Measurements from ENCODE around the gene MEP1B.
"Not testable (repeated sequence)": the region's sequence is repeated elsewhere in the genome, so short reads cannot be mapped to it uniquely, and the experiment has no call there.

Gene MEP1B

DNA sequence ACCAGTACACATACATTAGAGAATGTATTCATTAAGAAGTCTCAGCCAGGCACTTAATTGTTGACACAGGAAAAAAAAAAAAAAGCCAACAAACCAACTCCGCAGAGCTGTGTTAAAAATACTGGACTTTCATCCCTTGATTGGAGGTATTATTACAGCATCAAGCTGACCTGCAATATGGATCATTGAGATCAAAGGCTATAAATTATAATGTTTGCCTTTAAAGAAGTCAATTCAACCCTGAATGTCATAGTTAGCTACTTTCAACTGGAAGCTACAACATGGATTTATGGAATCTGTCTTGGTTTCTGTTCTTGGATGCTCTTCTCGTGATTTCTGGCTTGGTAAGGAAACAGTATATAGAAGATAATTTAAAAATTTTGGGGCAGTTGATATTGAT, at the start of gene MEP1B:
MEP1B (plus strand) TSS at position 250 of the 400 bp plus-strand sequence; CDS start at position 282, 32 bp downstream.
- Histone ChIP-seq H2AFZ (ENCODE audit: low read length, unreplicated experiment) (no peak within 1 kb of the TSS), H3K4me3 (ENCODE audit: low read depth, low read length) (no peak within 1 kb of the TSS), H3K27me3 (ENCODE audit: insufficient read depth, low read length) (peaks cover 23% of the 10 kb centered on the region), H3K27ac (ENCODE audit: low read depth, low read length) (no peak within 1 kb of the TSS), H3K36me3 (ENCODE audit: insufficient read depth, low read length) (no peaks in the 10 kb centered on the region), H3K4me1 (ENCODE audit: control insufficient read depth, insufficient read depth, low read length, unreplicated experiment) (no peaks in the 10 kb centered on the region), H3K79me2 (ENCODE audit: control insufficient read depth, insufficient read depth, low read length, unreplicated experiment) (no peaks in the 10 kb centered on the region)

DNA sequence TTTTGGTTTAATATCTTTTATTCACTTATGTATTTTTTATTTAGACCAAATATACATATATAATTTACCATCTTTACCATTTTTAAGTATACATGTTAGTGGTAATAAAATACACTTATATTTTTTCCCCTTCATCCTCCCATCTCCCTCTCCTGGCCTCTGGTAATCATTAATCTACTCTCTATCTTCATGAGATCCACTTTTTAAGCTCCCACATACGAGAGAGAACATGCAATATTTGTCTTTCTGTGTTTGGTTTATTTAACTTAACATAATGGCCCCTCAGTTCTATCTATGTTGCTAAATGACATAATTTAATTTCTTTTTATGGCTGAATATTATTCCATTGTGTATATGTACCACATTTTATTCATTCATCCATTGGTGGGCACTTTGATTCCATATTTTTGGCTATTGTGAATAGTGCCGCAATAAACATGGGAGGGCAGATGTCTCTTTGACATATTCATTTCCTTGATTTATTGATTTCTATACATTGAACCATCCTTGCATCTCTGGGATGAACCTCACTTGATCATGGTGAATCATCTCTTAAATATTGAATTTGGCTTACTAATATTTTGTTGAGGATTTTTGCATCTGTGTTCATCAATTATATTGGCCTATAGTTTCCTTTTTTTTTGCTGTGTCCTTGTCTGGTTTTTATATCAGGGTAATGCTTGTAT, 41.5 kb upstream of the MEP1B start:
- Histone ChIP-seq H3K79me2 (ENCODE audit: control insufficient read depth, insufficient read depth, low read length, unreplicated experiment) (no peaks in the 10 kb centered on the region), H3K4me3 (ENCODE audit: low read depth, low read length) (no peak overlapping the region), H2AFZ (ENCODE audit: low read length, unreplicated experiment) (no peak overlapping the region), H3K27me3 (ENCODE audit: insufficient read depth, low read length) (peaks cover 7% of the 10 kb centered on the region; the same call in 1 of the 2 replicates), H3K27ac (ENCODE audit: low read depth, low read length) (no peak overlapping the region), H3K36me3 (ENCODE audit: insufficient read depth, low read length) (no peaks in the 10 kb centered on the region), H3K4me1 (ENCODE audit: control insufficient read depth, insufficient read depth, low read length, unreplicated experiment) (no peaks in the 10 kb centered on the region)

DNA sequence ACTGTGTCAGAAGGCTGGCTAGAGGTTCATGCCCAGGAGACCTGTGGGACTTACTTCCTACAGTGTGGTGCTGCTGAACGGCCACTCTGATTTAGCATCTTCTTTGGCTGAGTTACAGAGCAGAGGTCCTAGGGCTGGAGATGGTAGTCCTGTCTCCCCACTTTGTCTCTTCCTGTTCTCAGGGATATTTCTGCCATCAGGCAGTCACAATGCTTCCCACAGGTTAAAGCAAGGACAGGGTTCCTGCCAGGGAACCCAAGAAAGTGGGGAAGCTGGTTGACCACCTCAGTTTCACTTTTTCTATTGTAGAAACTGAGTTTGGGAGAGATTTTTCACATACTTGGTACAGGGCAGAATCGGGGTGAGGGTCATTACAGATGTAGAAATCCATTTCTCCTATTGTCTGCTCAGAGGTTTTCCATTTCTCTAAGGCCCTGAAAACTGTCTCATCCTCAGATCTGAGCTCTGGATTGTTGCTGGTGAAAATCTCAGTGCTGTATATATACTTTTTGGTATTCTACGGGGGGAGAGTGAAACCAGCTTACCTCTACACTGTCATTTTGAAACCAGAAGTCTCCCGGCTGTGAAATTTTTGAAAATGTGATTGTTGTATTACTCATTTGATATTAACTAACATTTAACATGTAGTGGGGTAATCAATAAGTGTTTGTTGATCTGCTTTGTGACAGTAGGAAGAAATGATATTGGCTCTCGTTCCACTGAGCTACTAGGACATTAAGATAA, 37.0 kb upstream of the MEP1B start:
- Histone ChIP-seq H3K36me3 (ENCODE audit: insufficient read depth, low read length) (no peaks in the 10 kb centered on the region), H3K4me3 (ENCODE audit: low read depth, low read length) (no peak overlapping the region), H3K27ac (ENCODE audit: low read depth, low read length) (no peak overlapping the region), H3K4me1 (ENCODE audit: control insufficient read depth, insufficient read depth, low read length, unreplicated experiment) (no peaks in the 10 kb centered on the region), H3K79me2 (ENCODE audit: control insufficient read depth, insufficient read depth, low read length, unreplicated experiment) (no peaks in the 10 kb centered on the region), H3K27me3 (ENCODE audit: insufficient read depth, low read length) (peaks cover 7% of the 10 kb centered on the region; the same call in 1 of the 2 replicates), H2AFZ (ENCODE audit: low read length, unreplicated experiment) (no peak overlapping the region)

DNA sequence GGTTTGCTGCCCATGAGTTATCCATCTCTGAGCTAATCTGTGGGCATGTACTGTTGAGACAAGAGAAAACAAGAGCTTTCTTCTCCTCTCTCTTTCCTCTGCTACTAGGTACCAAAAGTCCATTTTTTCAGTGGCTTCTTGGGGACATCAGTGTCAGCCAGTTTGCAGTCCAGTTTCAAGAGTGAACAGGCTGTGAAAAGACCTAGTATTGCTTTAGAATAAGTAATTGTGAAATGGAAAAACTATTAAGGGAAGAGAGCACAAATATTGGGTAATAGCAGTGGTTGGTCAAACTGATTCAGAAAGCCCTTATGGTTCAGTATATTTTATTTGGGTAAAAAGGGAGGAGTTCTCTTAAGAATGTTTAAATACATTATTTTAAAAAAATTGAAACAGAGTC, 33.0 kb upstream of the MEP1B start:
- H3K27me3 ChIP-seq (ENCODE audit: insufficient read depth, low read length): peaks cover 5% of the 10 kb centered on the region; the same call in 1 of the 2 replicates
- no peaks in the 10 kb centered on the region for H3K36me3 ChIP-seq (ENCODE audit: insufficient read depth, low read length)
- no peak overlapping the region for H3K4me3 ChIP-seq (ENCODE audit: low read depth, low read length)

DNA sequence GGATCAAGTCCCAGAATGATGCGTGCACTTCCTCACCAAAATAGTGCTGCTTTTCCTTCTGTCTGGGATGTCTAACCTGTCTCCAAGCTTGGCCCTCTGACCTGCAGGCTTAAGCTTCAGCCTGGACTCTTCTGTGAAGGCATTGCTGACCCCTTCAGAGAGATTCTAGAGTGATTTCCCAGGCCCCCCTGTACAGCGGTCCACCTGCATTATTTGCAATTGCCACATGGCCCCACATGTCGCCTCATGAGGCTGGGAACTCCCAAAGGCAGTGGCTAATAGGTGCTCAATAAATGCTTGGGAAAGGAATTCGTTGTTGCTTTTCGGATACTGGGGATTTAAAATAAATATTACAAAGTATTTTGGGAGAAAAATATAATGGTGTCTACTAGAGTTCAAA, 32.3 kb upstream of the MEP1B start:
- Histone ChIP-seq H3K36me3 (ENCODE audit: insufficient read depth, low read length) (no peaks in the 10 kb centered on the region), H2AFZ (ENCODE audit: low read length, unreplicated experiment) (no peak overlapping the region), H3K4me3 (ENCODE audit: low read depth, low read length) (no peak overlapping the region), H3K4me1 (ENCODE audit: control insufficient read depth, insufficient read depth, low read length, unreplicated experiment) (no peaks in the 10 kb centered on the region), H3K27ac (ENCODE audit: low read depth, low read length) (no peak overlapping the region), H3K27me3 (ENCODE audit: insufficient read depth, low read length) (peaks cover 1% of the 10 kb centered on the region; the same call in 1 of the 2 replicates), H3K79me2 (ENCODE audit: control insufficient read depth, insufficient read depth, low read length, unreplicated experiment) (no peaks in the 10 kb centered on the region)

More for the DNA sequence above, 33.0 kb upstream of the MEP1B start:
- no peaks in the 10 kb centered on the region for H3K79me2 ChIP-seq (ENCODE audit: control insufficient read depth, insufficient read depth, low read length, unreplicated experiment)
- H3K27ac ChIP-seq (ENCODE audit: low read depth, low read length): no peak overlapping the region
- no peak overlapping the region for H2AFZ ChIP-seq (ENCODE audit: low read length, unreplicated experiment)
- no peaks in the 10 kb centered on the region for H3K4me1 ChIP-seq (ENCODE audit: control insufficient read depth, insufficient read depth, low read length, unreplicated experiment)

DNA sequence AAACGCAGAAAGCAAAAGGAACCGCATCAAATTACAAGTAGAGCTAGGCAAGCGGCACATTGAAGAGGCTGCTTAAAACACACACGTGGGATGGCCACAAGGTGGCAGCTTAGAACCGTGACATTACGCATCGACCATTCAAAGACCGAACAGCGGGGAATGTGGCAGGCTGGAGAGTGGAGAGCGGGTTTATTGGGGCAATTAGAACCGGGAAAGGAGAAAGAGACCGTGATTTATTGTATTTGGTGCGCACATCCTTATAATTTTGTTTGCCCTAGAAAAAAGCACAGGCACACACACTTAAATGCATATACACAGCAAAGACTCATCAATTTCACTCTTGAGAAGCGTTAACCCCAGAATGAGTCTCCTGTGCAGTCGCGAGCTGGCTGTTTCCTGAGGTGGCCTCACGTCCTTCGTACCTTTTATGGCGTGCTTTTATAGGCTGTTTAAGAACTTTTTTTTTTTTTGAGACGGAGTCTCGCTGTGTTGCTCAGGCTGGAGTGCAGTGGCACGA, 31.7 kb upstream of the MEP1B start:
- Histone ChIP-seq H3K27ac (ENCODE audit: low read depth, low read length) (no peak overlapping the region), H3K4me3 (ENCODE audit: low read depth, low read length) (peak overlapping the region; percentile 66), H3K4me1 (ENCODE audit: control insufficient read depth, insufficient read depth, low read length, unreplicated experiment) (no peaks in the 10 kb centered on the region), H2AFZ (ENCODE audit: low read length, unreplicated experiment) (no peak overlapping the region), H3K36me3 (ENCODE audit: insufficient read depth, low read length) (no peaks in the 10 kb centered on the region), H3K79me2 (ENCODE audit: control insufficient read depth, insufficient read depth, low read length, unreplicated experiment) (no peaks in the 10 kb centered on the region), H3K27me3 (ENCODE audit: insufficient read depth, low read length) (peaks cover 4% of the 10 kb centered on the region; the same call in 1 of the 2 replicates)

DNA sequence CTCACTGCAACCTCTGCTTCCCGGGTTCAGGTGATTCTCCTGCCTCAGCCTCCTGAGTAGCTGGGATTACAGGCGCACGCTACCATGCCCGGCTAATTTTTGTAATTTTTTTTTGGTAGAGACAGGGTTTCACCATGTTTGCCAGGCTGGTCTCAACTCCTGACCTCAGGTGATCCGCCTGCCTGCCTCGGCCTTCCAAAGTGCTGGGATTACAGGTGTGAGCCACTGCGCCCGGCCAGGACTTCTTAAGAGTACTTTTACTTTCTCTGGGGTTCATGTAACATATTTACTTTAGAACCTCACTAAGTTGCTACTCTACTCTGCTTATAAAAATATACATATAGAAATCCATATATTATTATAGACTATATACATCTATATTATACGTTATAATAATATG, 31.2 kb upstream of the MEP1B start:
- not testable (repeated sequence) for H3K36me3 ChIP-seq (ENCODE audit: insufficient read depth, low read length); H3K79me2 ChIP-seq (ENCODE audit: control insufficient read depth, insufficient read depth, low read length, unreplicated experiment); H2AFZ ChIP-seq (ENCODE audit: low read length, unreplicated experiment); H3K4me3 ChIP-seq (ENCODE audit: low read depth, low read length); H3K27ac ChIP-seq (ENCODE audit: low read depth, low read length); H3K4me1 ChIP-seq (ENCODE audit: control insufficient read depth, insufficient read depth, low read length, unreplicated experiment); H3K27me3 ChIP-seq (ENCODE audit: insufficient read depth, low read length)

DNA sequence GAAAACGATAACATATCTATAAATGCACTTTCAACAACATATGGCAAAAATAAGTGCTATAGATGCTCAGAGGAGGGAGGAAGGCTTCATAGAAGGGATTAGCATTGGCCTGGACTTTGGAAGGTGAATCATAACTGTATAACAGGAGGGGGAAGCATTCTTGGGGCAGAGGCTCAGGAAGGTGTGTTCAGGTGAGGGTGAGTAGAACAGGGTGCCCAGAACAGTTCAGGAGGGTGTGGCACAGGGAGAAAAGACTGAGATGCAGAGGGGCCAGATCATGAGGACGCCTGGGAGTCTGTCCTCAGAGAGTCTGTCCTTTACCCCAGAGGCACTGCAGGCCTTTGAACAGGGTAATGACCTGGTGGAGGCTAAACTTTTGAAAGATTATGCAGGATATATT, 29.3 kb upstream of the MEP1B start:
- Histone ChIP-seq H3K27ac (ENCODE audit: low read depth, low read length) (no peak overlapping the region), H3K36me3 (ENCODE audit: insufficient read depth, low read length) (no peaks in the 10 kb centered on the region), H3K27me3 (ENCODE audit: insufficient read depth, low read length) (peaks cover 19% of the 10 kb centered on the region), H3K4me1 (ENCODE audit: control insufficient read depth, insufficient read depth, low read length, unreplicated experiment) (no peaks in the 10 kb centered on the region), H2AFZ (ENCODE audit: low read length, unreplicated experiment) (no peak overlapping the region), H3K79me2 (ENCODE audit: control insufficient read depth, insufficient read depth, low read length, unreplicated experiment) (no peaks in the 10 kb centered on the region), H3K4me3 (ENCODE audit: low read depth, low read length) (no peak overlapping the region)

DNA sequence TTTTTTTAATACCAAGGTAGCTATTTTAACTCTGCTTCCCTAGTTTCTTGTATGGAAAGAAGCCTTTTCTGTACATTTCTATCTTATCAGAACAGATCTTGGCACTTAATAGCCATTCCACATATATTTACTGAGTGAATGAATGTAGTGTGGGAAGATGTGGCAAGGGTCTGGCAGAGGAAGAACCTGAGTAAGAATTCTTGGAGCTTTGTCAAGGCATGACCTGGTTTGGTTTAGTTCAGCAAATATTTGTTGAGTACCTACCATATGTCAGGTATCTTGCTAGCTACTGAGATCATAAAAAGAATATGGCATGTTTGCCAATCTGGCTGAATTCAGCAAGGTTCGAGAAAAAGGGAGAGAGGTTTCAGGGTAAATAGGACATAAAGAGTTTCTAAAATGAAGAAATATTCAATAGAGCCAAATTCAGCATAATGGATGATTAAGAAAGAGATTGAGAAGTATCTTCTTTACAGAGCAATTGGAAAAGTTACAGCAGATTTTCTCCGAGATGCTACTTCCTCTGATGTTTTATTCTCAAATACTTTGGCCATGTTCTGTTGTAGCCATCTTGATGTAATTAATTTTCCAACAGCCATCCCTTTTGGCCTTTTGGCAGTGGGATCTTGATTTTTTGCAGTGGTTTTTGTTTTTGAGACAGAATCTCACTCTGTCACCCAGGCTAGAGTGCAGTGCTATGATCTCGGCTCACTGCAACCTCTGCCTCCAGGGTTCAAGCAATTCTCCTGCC, 21.7 kb upstream of the MEP1B start:
- Histone ChIP-seq H2AFZ (ENCODE audit: low read length, unreplicated experiment) (no peak overlapping the region), H3K27ac (ENCODE audit: low read depth, low read length) (no peak overlapping the region), H3K79me2 (ENCODE audit: control insufficient read depth, insufficient read depth, low read length, unreplicated experiment) (no peaks in the 10 kb centered on the region), H3K4me1 (ENCODE audit: control insufficient read depth, insufficient read depth, low read length, unreplicated experiment) (no peaks in the 10 kb centered on the region), H3K36me3 (ENCODE audit: insufficient read depth, low read length) (no peaks in the 10 kb centered on the region), H3K27me3 (ENCODE audit: insufficient read depth, low read length) (peaks cover 24% of the 10 kb centered on the region), H3K4me3 (ENCODE audit: low read depth, low read length) (no peak overlapping the region)

DNA sequence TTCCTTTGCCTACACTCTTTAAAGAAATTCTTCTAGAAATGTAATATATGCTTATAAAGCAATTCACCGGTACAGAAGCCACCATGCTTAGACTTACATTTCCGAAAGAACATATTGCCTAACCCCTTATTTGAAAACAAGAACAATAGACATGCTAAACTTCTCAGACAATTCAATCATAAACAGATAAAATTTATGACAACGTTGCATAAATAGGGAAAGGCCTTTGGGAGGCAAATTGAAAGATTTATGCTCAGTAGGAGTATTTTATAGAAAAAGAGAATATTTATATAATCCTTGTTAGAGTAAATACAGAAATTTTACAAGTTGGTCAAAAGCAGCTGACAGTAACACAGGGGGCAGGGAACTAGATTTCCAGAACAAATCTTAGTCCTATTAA, 16.2 kb upstream of the MEP1B start:
- H2AFZ ChIP-seq (ENCODE audit: low read length, unreplicated experiment): no peak overlapping the region
- no peaks in the 10 kb centered on the region for H3K79me2 ChIP-seq (ENCODE audit: control insufficient read depth, insufficient read depth, low read length, unreplicated experiment)

More for the DNA sequence above, 16.2 kb upstream of the MEP1B start:
- peaks cover 11% of the 10 kb centered on the region; the same call in 1 of the 2 replicates for H3K27me3 ChIP-seq (ENCODE audit: insufficient read depth, low read length)
- no peak overlapping the region for H3K27ac ChIP-seq (ENCODE audit: low read depth, low read length)
- H3K36me3 ChIP-seq (ENCODE audit: insufficient read depth, low read length): no peaks in the 10 kb centered on the region
- no peak overlapping the region for H3K4me3 ChIP-seq (ENCODE audit: low read depth, low read length)
- H3K4me1 ChIP-seq (ENCODE audit: control insufficient read depth, insufficient read depth, low read length, unreplicated experiment): no peaks in the 10 kb centered on the region

All from ACC112 (cell line).